ENCODE results near the gene RABAC1. TPM values are rescaled to one million over a fixed set of nuclear protein-coding genes. Genes with fewer than 3 reads are reported as not detected.

Gene RABAC1
- polyA plus RNA-seq, 1 donor (not counting 4 experiments of a cell fraction or from before 2014, with no cell fraction given), result 107 TPM

- Histone ChIP-seq H3K4me1 (ENCODE audit: control insufficient read depth, extremely low read depth, insufficient read depth, low read length) (peaks cover 6% of the 10 kb centered on the region), H3K9me1 (ENCODE audit: control insufficient read depth, extremely low read depth, insufficient read depth, low read length) (no peaks in the 10 kb centered on the region), H3K27ac (ENCODE audit: control insufficient read depth, insufficient read depth, low read length) (no peak overlapping the region), H3K4me2 (ENCODE audit: control insufficient read depth, extremely low read depth, insufficient read depth, low read depth, low read length) (no peak overlapping the region), H3K4me3 (ENCODE audit: control insufficient read depth in 2 of 3, extremely low read depth in 1 of 3, insufficient read depth in 2 of 3, low read depth in 1 of 3, low read length in 3 of 3) (no peak overlapping the region), H2AFZ (ENCODE audit: control insufficient read depth, low read length) (no peak overlapping the region), H3K79me2 (ENCODE audit: control insufficient read depth, insufficient read depth, low read length) (no peaks in the 10 kb centered on the region), H4K20me1 (ENCODE audit: control insufficient read depth, extremely low read depth, insufficient read depth, low read length) (no peaks in the 10 kb centered on the region), H3K27me3 (ENCODE audit: control insufficient read depth, extremely low read depth, insufficient read depth, low read length) (no peaks in the 10 kb centered on the region), H3K36me3 (ENCODE audit: control insufficient read depth in 2 of 2, extremely low read depth in 1 of 2, insufficient read depth in 2 of 2, low read length in 2 of 2) (no peaks in the 10 kb centered on the region), H3K9ac (ENCODE audit: control insufficient read depth, extremely low read depth, insufficient read depth, low read length) (no peak overlapping the region), H3K9me3 (ENCODE audit: control insufficient read depth, low read depth, low read length) (no peaks in the 10 kb centered on the region)
- TF ChIP-seq EZH2 (IDR thresholded peaks at IDR 0.05; ENCODE audit: low read length) (no peak), CTCF (optimal IDR thresholded peaks at IDR 0.05 in 1 of 3, IDR thresholded peaks at IDR 0.05 in 1 of 3, conservative IDR thresholded peaks at IDR 0.05 in 1 of 3; ENCODE audit: extremely low read depth in 1 of 3, insufficient read depth in 2 of 3, low read length in 3 of 3) (no peak)
- FAIRE-seq (no peak), DNase-seq (ENCODE audit: low read depth, low spot score) (no peak)
- dilution Hi-C loops (cut with MboI; ENCODE audit: extremely low pct_ligation_motif_present, low sequenced_read_pairs), result no loop called here
Measured at GRCh38 chr19:41971363-41971762, 12.2 kb upstream of the RABAC1 start.

GRCh38 chr19:41969772-41970458, 10.8 kb upstream of the RABAC1 start:
- no peaks in the 10 kb centered on the region for H4K20me1 ChIP-seq (ENCODE audit: control insufficient read depth, extremely low read depth, insufficient read depth, low read length)
- H2AFZ ChIP-seq (ENCODE audit: control insufficient read depth, low read length), result no peak overlapping the region
- no peaks in the 10 kb centered on the region for H3K27me3 ChIP-seq (ENCODE audit: control insufficient read depth, extremely low read depth, insufficient read depth, low read length)
- FAIRE-seq (no peak), DNase-seq (ENCODE audit: low read depth, low spot score) (no peak)
- no peaks in the 10 kb centered on the region for H3K9me1 ChIP-seq (ENCODE audit: control insufficient read depth, extremely low read depth, insufficient read depth, low read length)
- H3K4me3 ChIP-seq (ENCODE audit: control insufficient read depth in 2 of 3, extremely low read depth in 1 of 3, insufficient read depth in 2 of 3, low read depth in 1 of 3, low read length in 3 of 3), result no peak overlapping the region
- H3K9ac ChIP-seq (ENCODE audit: control insufficient read depth, extremely low read depth, insufficient read depth, low read length), result no peak overlapping the region
- no peaks in the 10 kb centered on the region for H3K9me3 ChIP-seq (ENCODE audit: control insufficient read depth, low read depth, low read length)
- H3K79me2 ChIP-seq (ENCODE audit: control insufficient read depth, insufficient read depth, low read length), result no peaks in the 10 kb centered on the region
- dilution Hi-C loops (cut with MboI; ENCODE audit: extremely low pct_ligation_motif_present, low sequenced_read_pairs), result no loop called here
- H3K4me2 ChIP-seq (ENCODE audit: control insufficient read depth, extremely low read depth, insufficient read depth, low read depth, low read length), result no peak overlapping the region
- H3K27ac ChIP-seq (ENCODE audit: control insufficient read depth, insufficient read depth, low read length), result no peak overlapping the region
- H3K4me1 ChIP-seq (ENCODE audit: control insufficient read depth, extremely low read depth, insufficient read depth, low read length), result peaks cover 6% of the 10 kb centered on the region
- no peak for TF ChIP-seq EZH2 (IDR thresholded peaks at IDR 0.05; ENCODE audit: low read length)
- no peak for TF ChIP-seq CTCF (optimal IDR thresholded peaks at IDR 0.05 in 1 of 3, IDR thresholded peaks at IDR 0.05 in 1 of 3, conservative IDR thresholded peaks at IDR 0.05 in 1 of 3; ENCODE audit: extremely low read depth in 1 of 3, insufficient read depth in 2 of 3, low read length in 3 of 3)
- H3K36me3 ChIP-seq (ENCODE audit: control insufficient read depth in 2 of 2, extremely low read depth in 1 of 2, insufficient read depth in 2 of 2, low read length in 2 of 2), result no peaks in the 10 kb centered on the region

Data from keratinocyte (primary cell).